DND-41 (cell line): ENCODE results near the gene PSEN1.

Experiments used
- ATAC-seq: fragments of 200-7000 bp; cut with Tn5 transposase; 3 replicates; pipeline ENCODE4 v1.9.1; 2021; ENCODE audit warnings: low read depth; ENCODE audit not compliant: insufficient read depth
- DNase-seq: peaks from one replicate; pipeline ENCODE4 v3.0.0-alpha.2; 2020
- H2AFZ ChIP-seq: 2 replicates; pipeline ENCODE4 v1.6.0; 2012; ENCODE audit warnings: low read depth, low read length
- H3K27ac ChIP-seq: 2 replicates; pipeline ENCODE4 v1.5.1; 2012; ENCODE audit warnings: low read length, inconsistent platforms
- H3K27me3 ChIP-seq: fragments of 200-600 bp; sonication (generic); 2 replicates; pipeline ENCODE4 v1.6.0; 2012; ENCODE audit warnings: low read length, mild to moderate bottlenecking, inconsistent platforms; ENCODE audit not compliant: insufficient read depth, poor library complexity
- H3K36me3 ChIP-seq: 2 replicates; pipeline ENCODE4 v1.5.1; 2012; ENCODE audit warnings: low read length, inconsistent platforms; ENCODE audit not compliant: insufficient read depth
- H3K4me1 ChIP-seq: 2 replicates; pipeline ENCODE4 v1.5.1; 2012; ENCODE audit warnings: mild to moderate bottlenecking, low read length; ENCODE audit not compliant: insufficient read depth
- H3K4me2 ChIP-seq: 2 replicates; pipeline ENCODE4 v1.6.0; 2012; ENCODE audit warnings: mild to moderate bottlenecking, moderate library complexity, low read length, inconsistent platforms; ENCODE audit not compliant: insufficient read depth
- H3K4me3 ChIP-seq, 2 experiments: fragments of 200-600 bp in 1 of 2; shearing (Covaris generic) in 1 of 2; 2 replicates each; pipeline ENCODE4 v1.5.1; 2012 to 2016; ENCODE audit warnings: inconsistent platforms in 2 of 2, low read length in 2 of 2, mild to moderate bottlenecking in 2 of 2, low read depth in 1 of 2, moderate library complexity in 1 of 2
- H3K79me2 ChIP-seq: 2 replicates; pipeline ENCODE4 v1.6.0; 2012; ENCODE audit warnings: low read length, inconsistent platforms; ENCODE audit not compliant: insufficient read depth
- H3K9ac ChIP-seq: 2 replicates; pipeline ENCODE4 v1.6.0; 2012; ENCODE audit warnings: low read depth, mild to moderate bottlenecking, inconsistent platforms, low read length, moderate library complexity
- H3K9me3 ChIP-seq: 2 replicates; pipeline ENCODE4 v1.5.1; 2012; ENCODE audit warnings: low read length, moderate library complexity, mild to moderate bottlenecking, inconsistent platforms; ENCODE audit not compliant: insufficient read depth, severe bottlenecking
- H4K20me1 ChIP-seq: 2 replicates; pipeline ENCODE4 v1.6.0; 2012; ENCODE audit warnings: low read length; ENCODE audit not compliant: insufficient read depth
- CTCF ChIP-seq: IDR thresholded peaks from 2 replicates; pipeline ENCODE4 v1.5.1; 2012; ENCODE audit warnings: borderline replicate concordance, low read length, moderate library complexity, mild to moderate bottlenecking; ENCODE audit not compliant: poor library complexity, severe bottlenecking; ENCODE audit errors: extremely low read depth
- EZH2 ChIP-seq: IDR thresholded peaks from 3 replicates; pipeline ENCODE4 v1.6.1; 2012; ENCODE audit warnings: borderline replicate concordance, low read depth, mild to moderate bottlenecking, moderate library complexity, low read length, inconsistent platforms; ENCODE audit not compliant: severe bottlenecking

PSEN1 gene

GRCh38 chr14:73225496-73225895, 89.2 kb downstream of the PSEN1 start:
- no peak overlapping the region for H3K4me3 ChIP-seq
- H4K20me1 ChIP-seq = no peaks in the 10 kb centered on the region; the same call in 1 of the 2 replicates

DNA sequence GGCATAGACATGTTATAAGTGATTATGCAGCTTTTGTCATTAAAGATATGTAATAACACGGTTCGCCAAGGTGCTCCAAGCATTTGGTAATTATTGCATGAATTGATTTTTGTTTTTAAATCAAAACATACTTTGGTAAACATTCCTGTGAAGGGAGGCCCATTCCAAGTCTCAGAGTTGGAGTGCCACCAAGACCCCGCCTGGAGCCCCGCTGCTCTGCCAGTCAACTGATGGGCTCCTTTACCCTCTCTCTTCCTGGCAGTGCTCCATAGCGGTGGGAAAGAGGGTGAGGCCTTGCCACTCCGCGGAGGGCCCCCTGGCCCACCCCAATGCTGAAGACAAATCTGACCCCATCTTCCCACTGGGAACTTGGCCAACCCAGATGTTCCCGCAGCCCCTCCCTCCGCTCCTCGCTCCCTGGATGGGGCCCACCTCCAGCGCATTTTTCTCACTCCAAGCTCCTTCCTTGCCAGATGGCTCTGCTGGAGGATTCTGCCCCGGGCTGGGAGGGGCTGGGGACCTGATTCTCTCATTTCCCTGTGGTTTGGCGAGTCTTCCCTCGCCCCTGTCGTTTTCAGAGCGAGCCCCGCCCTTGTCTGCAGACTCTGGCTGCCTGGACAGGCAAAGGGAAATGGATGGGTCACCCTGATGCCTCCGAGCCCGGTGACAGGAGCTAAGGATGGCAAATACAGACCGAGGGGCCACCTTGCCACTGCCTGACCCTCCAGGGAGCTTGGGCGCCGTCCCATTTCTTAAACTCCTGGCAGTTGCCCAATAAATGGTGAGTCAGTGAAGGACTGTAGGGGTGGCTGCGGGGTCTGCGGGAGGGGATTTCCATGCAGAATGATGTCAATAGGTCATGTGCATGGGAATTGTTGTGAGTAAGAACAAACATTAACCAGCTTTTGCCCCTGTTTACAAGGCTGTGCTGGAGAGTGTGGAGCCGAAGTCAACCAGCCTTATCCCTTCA, 91.8 kb downstream of the PSEN1 start:
- ATAC-seq = no peak
- H3K9ac ChIP-seq = no peak overlapping the region
- H3K27ac ChIP-seq = no peak overlapping the region
- no peak for DNase-seq
- no peaks in the 10 kb centered on the region; the same call in 1 of the 2 replicates for H3K36me3 ChIP-seq
- no peaks in the 10 kb centered on the region for H3K79me2 ChIP-seq
- no peak overlapping the region for H2AFZ ChIP-seq
- no peaks in the 10 kb centered on the region for H3K27me3 ChIP-seq
- no peak overlapping the region for H3K4me2 ChIP-seq
- TF ChIP-seq CTCF = no peak
- TF ChIP-seq EZH2 = no peak
- H3K4me3 ChIP-seq = no peak overlapping the region
- H3K4me1 ChIP-seq = no peaks in the 10 kb centered on the region
- H4K20me1 ChIP-seq = no peaks in the 10 kb centered on the region
- no peaks in the 10 kb centered on the region for H3K9me3 ChIP-seq

More at GRCh38 chr14:73225496-73225895, 89.2 kb downstream of the PSEN1 start:
- TF ChIP-seq CTCF (no peak), EZH2 (no peak)
- no peak overlapping the region for H3K4me2 ChIP-seq
- ATAC-seq = no peak
- DNase-seq = no peak
- H3K79me2 ChIP-seq = no peaks in the 10 kb centered on the region
- no peaks in the 10 kb centered on the region for H3K4me1 ChIP-seq
- no peaks in the 10 kb centered on the region for H3K9me3 ChIP-seq
- H3K9ac ChIP-seq = no peak overlapping the region
- H3K27me3 ChIP-seq = no peaks in the 10 kb centered on the region
- peaks cover 11% of the 10 kb centered on the region; the same call in 1 of the 2 replicates for H3K36me3 ChIP-seq
- no peak overlapping the region for H3K27ac ChIP-seq
- no peak overlapping the region for H2AFZ ChIP-seq

DNA sequence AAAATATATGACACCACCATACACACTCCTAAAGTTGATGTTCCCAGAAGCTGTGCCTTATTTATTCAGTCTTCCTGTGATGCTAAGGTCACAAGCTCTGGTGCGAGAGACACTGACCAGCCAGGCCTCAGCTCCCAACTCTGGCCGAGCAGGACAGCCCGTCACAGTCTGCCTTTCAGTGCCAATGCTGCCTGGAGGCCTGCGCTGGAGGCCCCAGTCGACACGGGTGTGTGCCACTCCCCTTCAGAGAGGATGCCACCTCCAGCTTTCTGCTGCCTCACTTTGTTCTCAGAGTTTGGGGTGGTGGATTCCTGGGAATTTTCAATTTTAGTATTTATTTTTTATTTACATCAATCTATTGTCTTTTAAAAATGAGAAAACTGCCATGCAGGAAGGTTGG, 93.7 kb downstream of the PSEN1 start:
- no peak overlapping the region for H3K27ac ChIP-seq
- H4K20me1 ChIP-seq = no peaks in the 10 kb centered on the region
- ATAC-seq (no peak), DNase-seq (no peak)
- no peaks in the 10 kb centered on the region for H3K79me2 ChIP-seq
- H3K9ac ChIP-seq = no peak overlapping the region
- H3K9me3 ChIP-seq = no peaks in the 10 kb centered on the region
- H3K36me3 ChIP-seq = no peaks in the 10 kb centered on the region
- no peak overlapping the region for H3K4me2 ChIP-seq
- H2AFZ ChIP-seq = no peak overlapping the region
- peaks cover 8% of the 10 kb centered on the region for H3K27me3 ChIP-seq
- no peak overlapping the region for H3K4me3 ChIP-seq
- H3K4me1 ChIP-seq = no peaks in the 10 kb centered on the region
- no peak for TF ChIP-seq EZH2
- TF ChIP-seq CTCF = no peak
